ACC112 (cell line): ENCODE data around the gene WDR70.
"Not testable (repeated sequence)": the region's sequence is repeated elsewhere in the genome, so short reads cannot be mapped to it uniquely, and the experiment has no call there.

Experiments used
- H2AFZ ChIP-seq: fragments of 200-600 bp; sonication (generic); one replicate; pipeline ENCODE4 v1.6.0; 2017; ENCODE audit warnings: antibody characterized with exemption, low read length; ENCODE audit not compliant: unreplicated experiment
- H3K27ac ChIP-seq: fragments of 200-600 bp; sonication (generic); 2 replicates; pipeline ENCODE4 v1.5.1; 2014; ENCODE audit warnings: low read depth, mild to moderate bottlenecking, antibody characterized with exemption, low read length, moderate library complexity
- H3K27me3 ChIP-seq: fragments of 200-600 bp; sonication (generic); 2 replicates; pipeline ENCODE4 v1.6.1; 2014; ENCODE audit warnings: mild to moderate bottlenecking, antibody characterized with exemption, low read length, moderate library complexity, mixed read lengths; ENCODE audit not compliant: insufficient read depth
- H3K36me3 ChIP-seq: fragments of 200-600 bp; sonication (generic); 2 replicates; pipeline ENCODE4 v1.6.1; 2016; ENCODE audit warnings: mild to moderate bottlenecking, antibody characterized with exemption, low read length, moderate library complexity, mixed read lengths; ENCODE audit not compliant: insufficient read depth
- H3K4me1 ChIP-seq: fragments of 200-600 bp; sonication (generic); one replicate; pipeline ENCODE4 v1.6.1; 2016; ENCODE audit warnings: low read length, mixed read lengths; ENCODE audit not compliant: insufficient read depth, unreplicated experiment, control insufficient read depth
- H3K4me3 ChIP-seq: fragments of 200-600 bp; sonication (generic); 2 replicates; pipeline ENCODE4 v1.5.1; 2014; ENCODE audit warnings: mild to moderate bottlenecking, low read depth, low read length
- H3K79me2 ChIP-seq: fragments of 200-600 bp; sonication (generic); one replicate; pipeline ENCODE4 v1.6.0; 2016; ENCODE audit warnings: low read length; ENCODE audit not compliant: control insufficient read depth, unreplicated experiment, insufficient read depth

WDR70 gene

DNA sequence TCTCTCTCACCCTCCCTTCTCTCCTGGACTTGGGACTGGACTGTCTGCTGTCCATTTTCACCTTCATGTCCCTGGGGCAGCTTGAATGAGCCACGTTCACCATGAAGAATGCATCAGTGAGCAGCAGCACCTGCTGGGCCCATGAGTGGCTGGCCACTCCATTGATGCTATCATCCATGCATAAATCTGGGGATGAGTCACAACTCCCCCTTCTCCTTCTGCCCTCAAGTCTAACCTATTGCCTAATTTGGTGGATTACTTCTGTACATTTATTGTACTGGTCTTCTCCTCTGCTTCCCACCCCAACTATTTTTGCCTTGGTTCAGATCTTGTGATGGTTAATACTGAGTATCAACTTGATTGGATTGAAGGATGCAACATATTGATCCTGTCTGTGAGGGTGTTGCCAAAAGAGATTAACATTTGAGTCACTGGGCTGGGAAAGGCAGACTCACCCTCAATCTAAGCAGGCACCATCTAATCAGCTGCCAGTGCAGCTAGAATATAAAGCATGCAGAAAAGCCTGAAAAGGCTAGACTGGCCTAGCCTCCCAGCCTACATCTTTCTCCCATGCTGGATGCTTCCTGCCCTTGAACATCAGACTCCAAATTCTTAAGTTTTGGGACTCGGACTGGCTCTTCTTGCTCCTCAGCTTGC lies 414.0 kb downstream of the WDR70 start:
- Histone ChIP-seq H2AFZ (no peak overlapping the region), H3K4me3 (no peak overlapping the region), H3K36me3 (no peaks in the 10 kb centered on the region), H3K27ac (no peak overlapping the region), H3K79me2 (no peaks in the 10 kb centered on the region), H3K27me3 (no peaks in the 10 kb centered on the region), H3K4me1 (peaks cover 6% of the 10 kb centered on the region)

DNA sequence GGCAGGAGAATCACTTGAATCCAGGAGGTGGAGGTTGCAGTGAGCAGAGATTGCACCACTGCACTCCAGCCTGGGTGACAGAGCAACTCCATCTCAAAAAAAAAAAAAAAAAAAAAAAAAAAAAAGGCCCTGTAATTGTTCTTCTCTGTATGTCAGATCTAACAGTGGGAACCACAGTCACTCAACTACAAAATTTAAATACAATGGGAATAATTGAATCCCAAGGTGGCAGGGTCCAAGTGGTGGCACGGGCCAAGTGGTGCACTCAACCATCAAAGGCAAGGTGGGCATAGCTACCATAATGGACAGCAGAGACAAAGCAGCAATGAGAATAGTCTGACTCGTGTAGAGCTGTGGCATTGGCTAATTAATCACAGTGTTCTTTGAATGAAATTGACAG lies 416.2 kb downstream of the WDR70 start:
- H3K79me2 ChIP-seq, H2AFZ ChIP-seq, H3K27ac ChIP-seq, H3K27me3 ChIP-seq, H3K4me1 ChIP-seq, H3K36me3 ChIP-seq, H3K4me3 ChIP-seq: not testable (repeated sequence)

DNA sequence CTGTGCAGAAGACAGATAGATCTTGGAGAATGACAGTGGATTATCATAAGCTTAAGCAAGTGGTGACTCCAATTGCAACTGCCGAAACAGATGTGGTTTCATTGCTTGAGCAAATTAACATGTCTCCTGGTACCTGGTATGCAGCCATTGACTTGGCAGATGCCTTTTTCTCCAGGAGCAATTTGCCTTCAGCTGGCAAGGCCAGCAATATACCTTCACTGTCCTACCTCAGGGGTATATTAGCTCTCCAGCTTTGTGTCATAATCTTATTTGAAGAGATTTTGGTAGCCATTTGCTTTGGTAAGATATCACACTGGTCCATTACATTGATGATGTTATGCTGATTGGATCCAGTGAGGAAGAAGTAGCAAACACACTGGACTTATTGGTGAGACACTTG lies 417.3 kb downstream of the WDR70 start:
- H3K27me3 ChIP-seq, H3K4me3 ChIP-seq, H3K4me1 ChIP-seq, H3K79me2 ChIP-seq, H3K36me3 ChIP-seq, H2AFZ ChIP-seq, H3K27ac ChIP-seq: not testable (repeated sequence)

DNA sequence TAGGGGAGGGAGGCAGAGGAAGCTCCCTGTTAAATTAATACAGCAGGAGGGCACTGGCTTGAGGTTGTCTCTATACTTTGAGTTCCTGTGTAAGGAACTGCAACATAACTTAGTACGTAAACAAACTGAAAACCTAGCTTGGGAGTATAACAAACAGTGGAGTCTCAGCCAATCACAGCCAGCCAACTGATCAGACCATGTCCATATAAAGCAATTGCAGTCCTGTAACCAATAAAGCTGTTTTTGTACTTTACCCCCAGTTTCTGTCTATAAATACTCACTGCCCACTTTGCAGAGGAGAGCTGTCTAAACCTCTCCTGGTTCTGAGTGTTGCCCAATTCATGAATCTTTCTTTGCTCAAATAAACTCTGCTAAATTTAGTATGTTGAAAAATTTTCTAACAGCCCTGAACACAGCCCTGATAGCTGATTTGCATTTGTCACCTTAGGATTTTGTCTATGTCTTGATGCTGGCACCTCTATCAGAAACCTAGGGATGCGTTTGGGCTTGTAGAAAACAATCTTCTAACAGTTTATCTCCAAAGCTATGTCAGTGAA lies 420.8 kb downstream of the WDR70 start:
- no peaks in the 10 kb centered on the region for H3K36me3 ChIP-seq
- H3K27me3 ChIP-seq = peaks cover 1% of the 10 kb centered on the region; the same call in 1 of the 2 replicates
- no peaks in the 10 kb centered on the region for H3K4me1 ChIP-seq
- no peak overlapping the region for H3K4me3 ChIP-seq
- no peak overlapping the region for H3K27ac ChIP-seq
- H2AFZ ChIP-seq = no peak overlapping the region
- H3K79me2 ChIP-seq = no peaks in the 10 kb centered on the region

DNA sequence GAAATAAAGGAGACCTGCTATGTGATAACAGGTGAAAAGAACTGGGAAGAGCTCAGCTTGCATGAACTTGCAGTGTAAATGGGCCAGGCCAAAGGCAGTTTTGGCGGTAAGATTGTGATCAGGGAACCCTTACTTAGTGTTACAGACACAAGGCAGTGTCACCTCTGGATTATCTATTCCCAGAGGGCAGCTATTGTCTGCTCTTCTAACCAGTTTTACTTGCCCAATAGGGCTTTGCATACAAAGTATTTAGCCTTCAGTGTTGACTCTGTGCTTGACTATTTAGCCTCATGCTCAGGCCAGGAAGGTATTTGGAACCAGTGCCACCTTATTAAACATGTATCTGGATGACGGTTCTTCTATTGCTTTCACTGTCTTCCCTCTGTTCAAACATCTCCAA lies 422.4 kb downstream of the WDR70 start:
- H2AFZ ChIP-seq = no peak overlapping the region

More for the DNA sequence above, 422.4 kb downstream of the WDR70 start:
- Histone ChIP-seq H3K4me3 (no peak overlapping the region), H3K36me3 (no peaks in the 10 kb centered on the region), H3K27ac (no peak overlapping the region), H3K27me3 (peaks cover 8% of the 10 kb centered on the region; the same call in 1 of the 2 replicates), H3K79me2 (no peaks in the 10 kb centered on the region), H3K4me1 (no peaks in the 10 kb centered on the region)
